Omental fat pad (tissue), 4 donors: ENCODE results near the gene ARHGEF38. TPM values are rescaled to one million over a fixed set of nuclear protein-coding genes. Genes with fewer than 3 reads are reported as not detected.
A peak's percentile ranks its signal among the peaks of the same experiment; 100 is the strongest.

ENCODE experiments used
- ATAC-seq: fragments of 150-250 bp; one replicate; pipeline ENCODE4 v1.9.1; 2016; ENCODE audit warnings: mild to moderate bottlenecking, moderate library complexity; ENCODE audit not compliant: low FRiP score
- DNase-seq: peaks from one replicate; pipeline ENCODE4 v3.0.0-alpha.2; 2019; ENCODE audit warnings: low spot score
- total RNA-seq, 4 donors: library from RNA; depleted of rRNA; stranded (reverse); fragments of >200 nt; gene quantifications; one replicate each; pipeline ENCODE4 v1.1.0, GENCODE V29; 2016
- TF ChIP-seq, protein P1 (sequence below), 3 donors: fragments of 450-650 bp; IDR thresholded peaks; one replicate each; pipeline ENCODE4 v1.5.1; 2016 to 2017; ENCODE audit warnings: antibody characterized with exemption in 3 of 3, mild to moderate bottlenecking in 3 of 3, moderate library complexity in 2 of 3

The ARHGEF38 gene
- total RNA-seq, 4 donors from 2014 or later = not detected

GRCh38 chr4:105707782-105708180, 155.4 kb downstream of the ARHGEF38 start:
- DNase-seq (no peak), ATAC-seq (no peak)
- TF ChIP-seq, protein P1, sequence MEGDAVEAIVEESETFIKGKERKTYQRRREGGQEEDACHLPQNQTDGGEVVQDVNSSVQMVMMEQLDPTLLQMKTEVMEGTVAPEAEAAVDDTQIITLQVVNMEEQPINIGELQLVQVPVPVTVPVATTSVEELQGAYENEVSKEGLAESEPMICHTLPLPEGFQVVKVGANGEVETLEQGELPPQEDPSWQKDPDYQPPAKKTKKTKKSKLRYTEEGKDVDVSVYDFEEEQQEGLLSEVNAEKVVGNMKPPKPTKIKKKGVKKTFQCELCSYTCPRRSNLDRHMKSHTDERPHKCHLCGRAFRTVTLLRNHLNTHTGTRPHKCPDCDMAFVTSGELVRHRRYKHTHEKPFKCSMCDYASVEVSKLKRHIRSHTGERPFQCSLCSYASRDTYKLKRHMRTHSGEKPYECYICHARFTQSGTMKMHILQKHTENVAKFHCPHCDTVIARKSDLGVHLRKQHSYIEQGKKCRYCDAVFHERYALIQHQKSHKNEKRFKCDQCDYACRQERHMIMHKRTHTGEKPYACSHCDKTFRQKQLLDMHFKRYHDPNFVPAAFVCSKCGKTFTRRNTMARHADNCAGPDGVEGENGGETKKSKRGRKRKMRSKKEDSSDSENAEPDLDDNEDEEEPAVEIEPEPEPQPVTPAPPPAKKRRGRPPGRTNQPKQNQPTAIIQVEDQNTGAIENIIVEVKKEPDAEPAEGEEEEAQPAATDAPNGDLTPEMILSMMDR (IDR thresholded peaks at IDR 0.05) = no peak

DNA sequence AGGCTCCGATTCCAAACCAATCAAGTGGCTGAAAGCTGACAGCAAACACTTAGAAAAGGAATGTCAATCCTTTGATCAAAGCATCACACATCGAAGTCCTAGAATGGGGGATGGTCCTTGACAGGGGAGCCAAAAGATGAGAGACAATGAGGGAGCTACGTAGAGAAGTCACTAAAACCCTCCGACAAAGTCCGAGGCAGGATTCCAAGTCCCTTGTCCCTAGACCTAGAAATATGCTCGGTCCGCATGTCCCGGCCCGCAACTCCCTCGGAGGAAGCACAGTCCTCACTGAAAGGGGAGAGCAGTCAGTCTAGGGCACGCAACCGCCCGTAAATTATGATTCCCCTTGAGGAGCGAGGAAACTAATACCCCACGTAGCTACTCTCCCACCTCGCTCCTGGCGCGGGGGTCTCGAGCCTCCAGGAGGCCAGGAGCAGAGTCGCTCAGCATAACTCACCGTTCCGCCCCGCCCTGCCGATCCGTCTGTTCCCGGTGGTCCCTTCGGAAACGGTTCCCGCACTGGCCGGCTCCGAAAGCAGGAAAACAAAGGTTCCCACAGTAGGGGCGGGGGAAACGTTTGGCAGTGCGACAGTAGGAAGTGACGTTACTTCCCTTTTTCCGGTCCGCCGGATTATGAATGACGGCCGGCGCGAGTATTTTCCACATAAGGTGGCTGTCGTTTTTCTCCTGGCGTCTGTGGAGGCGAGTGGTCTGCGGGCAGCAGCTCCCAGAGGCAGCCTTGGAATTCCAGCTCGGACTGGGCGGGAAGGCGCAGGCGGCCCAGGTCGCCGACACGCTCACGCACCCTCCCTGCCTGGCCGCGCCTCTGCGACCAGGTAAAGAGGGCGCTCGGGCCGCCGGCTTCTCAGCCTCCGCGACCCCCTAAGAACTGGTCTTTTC, 156.0 kb downstream of the ARHGEF38 start, which contains the start of the genes GSTCD and INTS12:
TSS of gene GSTCD (plus strand) at position 604 of the 900 bp plus-strand sequence. CDS start 8,830 bp downstream, outside the sequence.
TSS of gene INTS12 (minus strand) at position 509 of the 900 bp plus-strand sequence. CDS start 8,684 bp downstream, outside the sequence.
- TF ChIP-seq, protein P1 (IDR thresholded peaks at IDR 0.05) = no peak
- peak; percentile 75 for DNase-seq
- peak; percentile 100 for ATAC-seq

GRCh38 chr4:105709081-105709450, 156.6 kb downstream of the ARHGEF38 start:
- DNase-seq (no peak), ATAC-seq (peak; percentile 61)
- TF ChIP-seq, protein P1 (IDR thresholded peaks at IDR 0.05) = no peak

DNA sequence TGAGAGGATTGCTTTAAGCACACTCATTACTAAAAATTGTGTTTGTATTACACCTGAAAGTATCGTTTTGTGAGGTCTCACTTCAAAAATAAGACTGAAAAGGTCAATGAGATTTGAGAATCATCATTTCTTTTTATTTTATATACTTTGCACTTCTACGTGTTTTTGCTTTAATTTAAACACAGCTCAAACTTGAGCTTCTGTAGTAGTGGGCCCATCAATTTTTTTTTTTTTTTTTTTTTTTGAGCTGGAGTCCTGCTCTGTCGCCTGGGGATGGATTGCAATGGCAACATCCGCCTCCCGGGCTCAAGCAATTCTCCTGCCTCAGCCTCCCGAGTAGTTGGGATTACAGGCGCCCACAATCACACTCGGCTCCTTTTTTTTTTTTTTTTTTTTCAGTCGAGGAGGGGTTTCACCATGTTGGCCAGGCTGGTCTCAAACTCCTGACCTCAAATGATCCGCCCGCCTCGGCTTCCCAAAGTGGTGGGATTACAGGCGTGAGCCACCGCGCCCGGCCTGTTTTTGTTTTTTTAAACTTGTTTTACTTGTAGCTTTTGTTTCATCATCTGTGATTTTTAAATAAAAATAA, 157.7 kb downstream of the ARHGEF38 start:
- TF ChIP-seq, protein P1 (IDR thresholded peaks at IDR 0.05) = no peak
- ATAC-seq (no peak), DNase-seq (no peak)

GRCh38 chr4:105710678-105711077, 158.3 kb downstream of the ARHGEF38 start:
- ATAC-seq (no peak), DNase-seq (no peak)
- TF ChIP-seq, protein P1 (IDR thresholded peaks at IDR 0.05) = no peak

DNA sequence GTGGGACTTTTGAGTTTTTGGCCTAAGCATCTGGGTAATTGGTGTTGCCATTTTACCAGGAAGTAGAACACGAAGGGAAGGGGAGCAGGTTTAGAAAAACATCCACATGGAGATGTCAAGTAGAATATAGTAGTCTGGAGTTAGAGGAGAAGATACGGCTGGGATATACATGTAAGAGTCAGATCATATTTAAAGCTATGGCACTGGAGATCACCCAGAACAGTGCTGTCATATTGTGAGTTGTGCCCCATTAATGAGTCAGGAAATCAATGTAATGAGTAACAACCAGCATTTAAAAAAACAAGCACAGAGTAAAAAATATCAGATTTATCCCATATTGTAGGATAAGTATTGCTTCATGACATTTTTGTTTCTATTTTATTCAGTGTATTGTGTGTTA, 160.3 kb downstream of the ARHGEF38 start:
- TF ChIP-seq, protein P1 (IDR thresholded peaks at IDR 0.05) = no peak
- ATAC-seq = no peak
- DNase-seq = no peak
